G401 (cell line): Measurements from ENCODE around the gene LRCH4. TPM values are rescaled to one million over a fixed set of nuclear protein-coding genes. Genes with fewer than 3 reads are reported as not detected.

Experiments
- DNase-seq: peaks from one replicate; pipeline ENCODE4 v3.0.0-alpha.2; 2015; ENCODE audit warnings: low spot score
- in situ Hi-C: cut with HindIII; loops from 2 replicates; pipeline ENCODE4 v1.10.0; 2016; ENCODE audit warnings: low sequenced_read_pairs, mixed read lengths
- total RNA-seq: library from RNA; depleted of rRNA; stranded (reverse); fragments of >200 nt; shearing (Covaris generic); gene quantifications from 2 replicates; pipeline ENCODE4 v1.2.3, GENCODE V29; 2014; rRNA removed

The LRCH4 gene, protein sequence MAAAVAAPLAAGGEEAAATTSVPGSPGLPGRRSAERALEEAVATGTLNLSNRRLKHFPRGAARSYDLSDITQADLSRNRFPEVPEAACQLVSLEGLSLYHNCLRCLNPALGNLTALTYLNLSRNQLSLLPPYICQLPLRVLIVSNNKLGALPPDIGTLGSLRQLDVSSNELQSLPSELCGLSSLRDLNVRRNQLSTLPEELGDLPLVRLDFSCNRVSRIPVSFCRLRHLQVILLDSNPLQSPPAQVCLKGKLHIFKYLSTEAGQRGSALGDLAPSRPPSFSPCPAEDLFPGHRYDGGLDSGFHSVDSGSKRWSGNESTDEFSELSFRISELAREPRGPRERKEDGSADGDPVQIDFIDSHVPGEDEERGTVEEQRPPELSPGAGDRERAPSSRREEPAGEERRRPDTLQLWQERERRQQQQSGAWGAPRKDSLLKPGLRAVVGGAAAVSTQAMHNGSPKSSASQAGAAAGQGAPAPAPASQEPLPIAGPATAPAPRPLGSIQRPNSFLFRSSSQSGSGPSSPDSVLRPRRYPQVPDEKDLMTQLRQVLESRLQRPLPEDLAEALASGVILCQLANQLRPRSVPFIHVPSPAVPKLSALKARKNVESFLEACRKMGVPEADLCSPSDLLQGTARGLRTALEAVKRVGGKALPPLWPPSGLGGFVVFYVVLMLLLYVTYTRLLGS
- total RNA-seq = 6.5 and 12.1 TPM in 2 replicates

DNA sequence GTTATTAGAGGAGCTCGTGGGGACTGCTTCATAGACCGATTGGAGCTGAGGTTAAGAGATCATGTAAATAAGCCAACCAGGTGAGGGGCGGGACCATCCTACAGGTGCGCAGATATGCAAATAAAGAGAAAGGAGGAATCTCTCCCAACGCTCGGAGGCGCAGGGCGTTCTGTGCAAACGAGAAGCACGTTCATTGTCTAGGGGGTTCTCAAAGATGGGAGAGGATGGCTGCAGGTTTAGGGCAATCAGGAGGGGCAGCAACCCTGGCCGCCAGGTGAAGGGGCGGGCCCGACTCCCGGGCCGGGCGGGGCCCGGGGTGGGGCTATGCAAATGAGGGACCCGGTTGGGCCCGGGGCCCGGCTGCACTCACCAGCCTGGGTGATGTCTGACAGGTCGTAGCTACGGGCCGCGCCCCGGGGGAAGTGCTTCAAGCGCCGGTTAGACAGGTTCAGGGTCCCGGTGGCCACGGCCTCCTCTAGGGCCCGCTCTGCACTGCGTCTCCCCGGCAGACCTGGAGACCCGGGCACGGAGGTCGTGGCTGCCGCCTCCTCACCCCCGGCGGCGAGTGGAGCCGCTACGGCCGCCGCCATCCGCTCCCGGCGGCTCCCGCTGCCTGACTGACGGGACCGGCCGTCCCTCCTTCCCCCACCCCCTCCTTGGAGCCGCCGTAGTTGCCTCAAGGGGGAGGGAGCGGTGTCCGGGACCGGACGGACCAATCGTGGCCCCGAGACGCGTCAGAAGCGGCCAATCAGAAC lies at the start of gene LRCH4:
Gene LRCH4 (minus strand): TSS at position 619 of the 755 bp plus-strand sequence. CDS start 29 bp downstream, at position 590.
- DNase-seq = peak; percentile 66
- in situ Hi-C loops = no loop called here

DNA sequence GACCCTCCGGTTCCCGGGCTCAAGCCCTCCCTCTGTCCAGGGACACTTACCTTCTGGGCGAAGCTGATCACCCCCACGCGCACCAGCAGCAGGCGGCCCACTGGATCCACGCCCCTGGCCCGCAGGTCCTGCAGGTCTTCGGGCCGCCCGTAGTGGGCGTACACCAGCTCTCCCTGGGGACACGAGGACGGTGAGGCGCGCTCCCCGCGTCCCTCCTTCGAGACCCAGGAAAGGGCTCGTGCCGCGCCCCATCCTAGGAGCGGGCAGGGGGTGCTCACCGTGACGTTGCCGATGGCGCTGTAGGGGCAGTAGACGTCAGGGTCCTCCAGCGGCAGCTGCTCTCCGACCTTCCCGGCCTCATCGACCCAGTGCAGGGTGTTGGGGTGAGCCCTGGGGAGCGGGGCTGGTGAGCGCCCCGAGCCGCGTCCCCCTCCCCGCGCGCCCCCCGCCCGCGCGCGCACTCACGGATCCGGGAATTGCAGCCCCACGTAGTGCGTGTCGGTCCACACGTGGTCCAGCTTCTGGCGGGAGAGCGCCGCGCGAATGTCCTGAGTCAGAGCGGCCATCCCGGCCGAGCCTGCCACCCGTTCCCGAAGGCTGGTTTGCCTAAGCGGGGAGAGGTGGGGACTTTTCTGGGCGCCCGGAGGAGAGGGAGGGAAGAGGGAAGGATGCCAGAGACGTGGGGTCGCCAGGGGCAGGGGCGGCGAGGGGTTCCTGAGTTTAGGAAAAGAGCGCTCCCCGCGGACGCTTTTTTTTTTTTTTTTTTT lies 47.2 kb upstream of the LRCH4 start:
- no peak for DNase-seq
- in situ Hi-C loops = no loop called here

DNA sequence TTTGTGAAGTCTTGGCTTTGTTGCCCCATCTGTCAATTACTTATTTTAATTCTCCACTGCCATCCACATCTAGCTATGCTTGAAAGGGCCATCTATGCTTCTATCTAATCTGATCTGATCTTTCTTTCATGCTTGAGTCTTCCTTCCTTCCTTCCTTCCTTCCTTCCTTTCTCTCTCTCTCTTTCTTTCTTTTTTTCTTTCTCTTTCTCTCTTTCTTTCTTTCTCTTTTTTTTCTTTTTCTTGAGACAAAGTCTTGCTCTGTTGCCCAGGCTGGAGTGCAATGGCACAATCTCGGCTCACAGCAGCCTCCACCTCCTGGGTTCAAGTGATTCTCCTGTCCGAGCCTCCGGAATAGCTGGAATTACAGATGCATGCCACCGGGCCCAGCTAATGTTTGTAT lies 44.1 kb upstream of the LRCH4 start:
- in situ Hi-C loops = no loop called here
- DNase-seq = no peak

DNA sequence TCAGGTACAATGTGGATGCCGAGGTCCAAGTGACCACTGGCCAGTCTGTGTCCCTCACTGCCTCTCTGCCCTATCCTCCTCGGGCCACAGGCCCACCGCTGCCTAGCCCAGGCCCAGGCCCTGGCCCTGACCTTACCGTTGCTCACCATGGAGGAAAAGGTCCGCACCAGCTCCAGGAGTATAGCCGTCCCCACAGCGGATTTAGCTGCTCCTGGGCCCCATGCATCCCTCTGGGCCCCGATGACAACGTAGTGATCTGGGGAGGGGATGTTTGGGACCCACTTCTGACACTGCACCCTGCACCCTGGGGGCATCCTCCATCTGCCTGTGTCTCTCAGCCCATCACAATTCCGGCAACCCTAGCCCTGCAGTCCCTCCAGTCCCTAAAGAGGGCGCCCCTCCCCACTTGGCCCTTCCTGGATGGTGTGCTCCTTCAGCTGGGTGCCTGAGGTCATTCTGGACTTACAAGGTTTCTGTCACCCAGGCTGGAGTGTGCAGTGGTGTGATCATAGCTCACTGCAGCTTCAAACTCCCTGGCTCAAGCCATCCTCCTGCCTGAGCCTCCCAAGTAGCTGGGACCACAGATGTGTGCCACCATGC lies 43.3 kb upstream of the LRCH4 start:
- in situ Hi-C loops = no loop called here
- DNase-seq = peak; percentile 36

DNA sequence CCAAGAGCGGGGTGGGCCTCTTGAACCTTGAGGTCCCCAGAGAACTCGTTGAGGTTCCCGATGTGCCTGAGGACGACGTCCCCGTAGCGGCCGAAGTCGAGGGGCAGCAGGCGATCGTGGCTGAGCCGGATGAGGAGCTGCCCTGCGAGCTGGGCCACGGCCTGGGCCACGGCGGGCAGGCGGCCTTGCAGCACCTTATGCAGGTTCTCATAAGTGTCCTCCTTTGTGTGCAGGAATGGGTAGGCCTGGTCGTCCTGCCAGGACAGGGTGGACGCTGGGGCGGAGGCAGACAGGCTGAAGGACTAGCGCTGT lies 41.3 kb upstream of the LRCH4 start:
- in situ Hi-C loops = no loop called here
- no peak for DNase-seq

DNA sequence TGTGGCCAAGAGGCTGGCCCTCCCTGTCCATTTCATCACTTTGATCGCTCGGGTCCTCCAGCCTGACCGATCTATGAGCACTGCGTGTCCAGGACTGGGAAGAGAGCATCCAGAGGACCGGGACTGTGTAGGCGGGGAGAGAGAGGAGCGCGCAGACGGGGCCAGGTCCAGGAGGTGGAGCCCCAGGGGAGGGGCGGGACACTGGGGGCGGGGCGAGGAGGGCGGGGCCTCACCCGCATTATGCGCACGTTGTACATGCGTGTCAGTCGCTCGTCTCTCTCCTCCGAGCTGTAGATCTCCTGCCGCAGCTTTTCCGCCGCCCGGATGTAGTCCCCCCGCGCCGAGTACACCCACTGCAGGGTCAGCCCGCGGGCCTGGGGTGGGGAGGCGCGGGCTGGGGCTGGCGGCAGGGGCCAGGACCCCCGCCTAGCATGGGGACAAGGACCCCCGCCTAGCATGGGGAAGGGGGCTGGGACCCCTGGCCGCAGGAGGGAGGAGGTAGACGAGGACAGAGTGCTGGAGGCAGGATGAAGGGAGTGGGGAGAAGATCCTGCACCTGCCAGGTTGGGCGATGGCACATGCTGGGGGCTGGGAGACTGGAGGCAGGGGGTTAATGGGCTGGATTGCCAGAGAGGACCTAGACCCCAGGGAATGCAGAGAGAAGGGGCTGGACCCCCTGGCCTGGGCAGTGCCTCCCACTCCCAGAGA lies 40.8 kb upstream of the LRCH4 start:
- DNase-seq = peak; percentile 86
- in situ Hi-C loops = no loop called here

DNA sequence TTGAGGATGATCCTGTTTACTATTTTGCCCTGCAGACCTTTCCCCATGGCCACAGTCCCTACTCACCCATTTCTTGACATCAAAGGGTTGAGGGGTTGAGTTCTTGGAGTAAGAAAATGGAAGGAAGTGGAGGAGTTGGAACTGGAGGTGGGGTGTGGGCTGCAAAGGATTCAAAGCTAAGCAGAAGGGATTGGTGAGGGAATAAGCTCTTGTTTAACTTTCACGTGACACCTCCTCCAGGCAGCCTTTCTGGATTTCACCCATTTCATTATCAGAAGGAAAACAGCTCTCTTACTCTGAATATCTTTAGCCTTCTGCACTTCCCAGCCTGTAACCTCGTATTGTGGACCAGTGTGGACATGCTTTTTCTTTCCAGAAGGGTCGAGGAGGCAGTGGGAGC lies 40.1 kb upstream of the LRCH4 start:
- in situ Hi-C loops = no loop called here
- no peak for DNase-seq

DNA sequence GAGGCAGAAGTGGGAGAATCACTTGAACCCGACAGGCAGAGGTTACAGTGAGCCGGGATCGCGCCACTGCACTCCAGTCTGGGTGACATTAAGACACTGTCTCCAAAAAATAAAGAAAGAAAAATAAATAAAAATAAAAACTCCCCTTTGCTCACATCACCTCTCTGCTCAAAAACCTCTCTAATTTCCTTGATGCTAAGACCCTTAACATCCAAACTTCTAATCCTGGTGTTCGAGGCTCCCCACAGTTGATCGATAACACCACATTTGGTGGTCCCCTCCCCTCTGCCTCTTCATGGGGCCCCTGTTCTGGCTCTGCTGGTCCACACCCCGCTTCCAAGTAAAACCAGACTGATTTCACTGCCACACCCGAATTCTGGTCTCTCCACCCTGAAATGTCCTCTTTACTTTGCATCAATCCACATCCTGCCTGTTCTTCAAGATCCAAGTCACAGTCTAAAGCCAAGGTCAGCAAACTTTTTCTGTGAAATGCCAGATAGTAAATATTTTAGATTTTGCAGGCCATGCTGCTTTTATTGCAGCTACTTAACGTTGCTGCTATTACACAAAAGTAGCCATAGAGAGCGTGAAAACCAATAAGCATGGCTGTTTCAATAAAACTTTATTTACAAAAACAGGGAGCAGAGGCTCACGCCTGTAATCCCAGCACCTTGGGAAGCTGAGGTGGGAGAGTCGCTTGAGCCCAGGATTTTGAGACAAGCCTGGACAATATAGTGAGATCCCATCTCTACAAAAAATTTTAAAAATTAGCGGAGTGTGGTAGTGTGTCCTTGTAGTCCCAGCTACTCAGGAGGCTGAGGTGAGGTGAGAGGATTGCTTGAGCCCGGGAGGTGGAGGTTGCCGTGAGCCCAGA lies 38.3 kb upstream of the LRCH4 start:
- no peak for DNase-seq
- in situ Hi-C loops = no loop called here

DNA sequence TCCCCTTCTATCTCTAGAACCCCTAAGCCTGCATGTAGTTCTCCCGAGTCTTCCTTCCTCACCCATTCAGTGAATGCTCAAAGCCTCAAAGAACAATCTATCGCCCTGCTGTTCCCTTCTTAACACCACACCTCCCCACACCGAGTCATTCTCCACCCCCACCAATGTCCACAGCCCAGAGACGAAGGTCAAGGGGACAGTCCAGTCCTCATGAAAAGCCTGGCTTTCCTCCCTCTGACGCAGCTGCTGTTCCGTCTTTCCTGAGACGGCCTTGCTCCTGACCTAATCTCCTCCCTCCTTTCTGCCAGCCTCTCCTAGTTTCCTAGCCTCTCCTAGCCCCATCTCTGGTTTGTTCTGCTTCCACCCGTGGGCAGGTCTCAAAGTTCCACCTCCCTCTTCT lies 35.6 kb upstream of the LRCH4 start:
- in situ Hi-C loops = no loop called here
- no peak for DNase-seq

DNA sequence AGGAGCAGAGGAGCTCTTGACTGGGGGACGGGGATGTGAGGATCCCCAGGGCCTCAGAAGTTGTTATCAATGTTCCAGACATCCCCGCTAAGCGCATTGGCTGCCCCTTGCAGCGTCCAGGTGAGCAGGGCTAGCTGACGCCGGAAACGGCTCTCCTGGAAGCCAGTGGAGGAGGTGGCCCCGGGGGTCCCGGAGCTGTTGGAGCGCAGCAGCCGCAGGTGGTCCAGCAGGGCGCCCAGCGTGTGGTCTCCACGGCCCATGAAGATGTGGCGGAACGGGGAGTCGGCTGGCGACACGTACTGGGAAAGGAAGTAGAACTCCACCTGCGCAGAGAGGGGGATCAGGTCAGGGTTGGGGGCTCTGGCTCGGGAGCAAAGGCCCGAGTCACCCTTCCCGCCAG lies 34.9 kb upstream of the LRCH4 start:
- in situ Hi-C loops = no loop called here
- DNase-seq = no peak

DNA sequence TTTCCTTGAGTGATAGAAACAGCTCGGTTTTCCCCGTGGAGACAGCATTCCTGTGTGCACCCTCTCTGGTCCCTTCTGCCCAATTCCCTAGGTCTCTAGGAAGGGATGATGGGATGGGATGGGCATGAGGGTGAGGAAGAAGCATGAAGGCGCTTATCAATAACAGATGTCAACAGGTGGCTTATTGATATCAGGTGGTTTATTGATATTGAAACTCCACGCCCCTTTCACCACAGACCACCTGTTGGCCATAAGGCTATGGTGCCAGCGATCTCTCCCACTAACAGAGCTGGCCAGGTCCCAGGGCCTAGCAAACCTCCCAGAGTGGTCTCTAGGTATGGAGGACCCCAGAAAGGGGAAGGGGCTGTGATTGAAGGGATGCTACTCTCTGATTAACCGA lies 34.3 kb upstream of the LRCH4 start:
- DNase-seq = no peak
- in situ Hi-C loops = no loop called here

DNA sequence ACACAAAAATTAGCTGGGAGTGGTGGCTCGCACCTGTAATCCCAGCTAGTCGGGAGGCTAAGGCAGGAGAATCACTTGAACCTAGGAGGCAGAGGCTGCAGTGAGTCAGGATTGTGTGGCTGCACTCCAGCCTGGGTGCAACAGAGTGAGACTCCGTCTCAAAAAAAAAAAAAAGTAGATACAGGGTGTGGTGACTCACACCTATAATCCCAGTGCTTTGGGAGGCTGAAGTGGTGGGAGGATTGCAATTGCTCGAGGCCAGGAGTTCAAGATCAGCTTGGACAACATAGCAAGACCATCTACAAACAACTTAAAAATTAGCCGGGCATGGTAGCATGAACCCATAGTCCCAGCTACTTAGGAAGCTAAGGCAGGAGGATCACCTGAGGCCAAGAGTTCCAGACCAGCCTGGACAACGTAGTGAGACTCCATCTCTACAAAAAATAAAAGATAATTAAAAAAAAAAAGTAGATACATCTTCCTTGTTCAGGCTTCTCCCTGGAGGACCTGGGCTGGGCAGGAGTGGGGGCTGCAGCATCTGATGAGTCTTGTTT lies 28.5 kb upstream of the LRCH4 start:
- no peak for DNase-seq
- in situ Hi-C loops = no loop called here

DNA sequence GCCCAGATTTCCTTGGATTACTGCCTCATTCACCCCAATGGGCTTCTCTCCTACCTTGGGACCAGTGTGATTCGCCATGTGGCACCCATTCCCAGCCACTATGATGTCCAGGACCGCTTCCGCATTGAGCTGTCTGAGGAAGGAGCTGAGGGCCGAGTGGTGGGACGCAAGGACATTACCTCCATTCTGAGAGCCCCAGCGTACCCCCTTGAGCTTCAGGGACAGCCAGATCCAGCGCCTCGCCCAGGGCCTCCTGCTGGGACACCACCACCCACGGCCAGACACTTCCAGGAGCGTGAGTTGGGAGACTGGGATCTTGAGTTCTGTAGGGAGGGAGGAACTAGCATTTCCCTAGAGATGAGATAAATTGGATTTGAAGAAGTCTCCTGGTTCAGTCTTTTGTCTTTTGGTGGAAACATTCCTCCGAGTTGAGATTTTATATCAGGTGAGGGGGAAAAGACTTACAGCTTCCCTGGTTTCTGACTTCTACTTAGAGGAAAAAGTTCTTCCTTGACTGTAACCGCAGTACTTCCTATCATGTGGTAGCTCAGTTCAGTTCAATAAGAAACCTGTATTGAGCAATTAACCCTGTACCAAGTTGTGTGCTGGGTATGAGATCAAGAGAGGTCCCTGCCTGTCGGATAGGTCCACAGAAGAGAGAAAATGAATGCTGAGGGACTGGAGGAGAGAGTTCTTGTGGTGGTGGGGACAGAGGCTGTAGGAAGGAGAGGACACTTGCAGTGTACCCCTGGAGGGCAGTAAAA lies 27.7 kb upstream of the LRCH4 start:
- in situ Hi-C loops = no loop called here
- DNase-seq = no peak

DNA sequence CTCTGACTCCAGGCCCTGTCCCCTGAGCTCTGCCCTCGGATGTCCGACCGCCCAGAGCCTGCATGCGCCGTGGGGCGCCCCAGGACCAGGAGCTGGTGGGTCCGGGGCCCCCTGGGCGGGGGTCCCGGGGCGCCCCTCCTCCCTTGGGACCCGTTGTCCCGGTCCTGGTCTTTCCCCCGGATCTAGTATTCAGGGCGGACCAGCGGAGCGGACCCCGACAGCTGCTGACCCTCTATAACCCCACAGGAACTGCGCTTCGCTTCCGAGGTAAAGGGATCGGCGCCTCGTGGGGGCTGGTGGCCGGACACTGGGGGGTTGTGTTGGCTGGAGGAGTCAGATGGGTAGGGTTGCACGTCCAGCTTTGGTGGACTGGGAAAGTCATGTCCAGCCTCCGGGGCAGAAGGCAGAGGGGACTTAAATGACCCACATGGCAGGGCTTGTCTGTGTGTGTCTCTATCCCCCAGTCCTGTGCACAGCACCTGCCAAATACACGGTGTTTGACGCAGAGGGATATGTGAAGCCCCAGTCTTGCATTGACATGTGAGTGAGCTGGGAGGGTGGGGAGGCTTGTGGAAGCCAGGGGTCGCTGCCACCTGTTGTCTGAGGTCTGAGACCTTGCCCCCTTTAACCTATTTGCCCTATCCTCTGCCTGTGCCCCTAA lies 26.9 kb upstream of the LRCH4 start:
- DNase-seq = no peak
- in situ Hi-C loops = no loop called here

DNA sequence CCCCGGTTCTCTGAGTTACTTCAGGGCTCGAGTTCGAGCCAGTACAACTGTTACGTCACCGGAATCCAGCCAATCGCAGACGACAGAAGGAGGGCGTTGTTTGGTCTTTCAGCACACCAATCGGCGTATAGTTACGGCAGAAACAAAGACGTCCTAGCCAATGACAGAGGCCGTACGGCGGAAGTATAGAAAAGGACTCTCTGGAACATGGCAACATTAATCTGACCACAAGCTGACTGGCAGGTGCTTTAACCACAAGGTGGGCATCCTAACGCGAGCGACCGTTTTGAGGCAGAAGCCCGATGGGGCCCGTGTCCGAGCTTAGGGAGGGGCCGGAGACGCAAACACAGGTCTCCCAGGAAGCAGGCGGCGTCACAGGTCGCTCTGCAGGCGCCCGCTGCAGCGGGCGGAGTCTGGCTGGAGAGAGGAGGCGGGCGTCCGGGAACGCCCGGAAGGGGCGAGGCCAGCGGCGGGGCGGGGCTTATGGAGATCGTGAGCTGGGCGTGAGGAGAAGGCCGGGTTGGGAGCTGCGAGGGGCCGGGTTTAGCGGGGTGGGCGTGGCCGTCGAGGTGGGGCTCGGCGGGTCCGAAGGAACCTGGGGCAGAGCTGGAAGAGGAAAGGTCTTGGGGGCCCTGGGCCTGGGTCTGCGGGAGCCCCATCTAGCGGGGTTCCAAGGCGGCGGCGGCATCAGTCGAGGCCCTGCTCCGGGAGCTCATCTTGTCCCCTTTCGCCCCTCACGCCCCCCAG lies 26.2 kb upstream of the LRCH4 start, which contains the start of gene MOSPD3:
Gene MOSPD3 (plus strand): TSS at position 558 of the 747 bp plus-strand sequence. CDS start 252 bp downstream, outside the sequence.
- DNase-seq = peak; percentile 100
- in situ Hi-C loops = no loop called here
